Spleen (tissue), 11 donors: ENCODE results near the gene UNC45B. TPM values are rescaled to one million over a fixed set of nuclear protein-coding genes. Genes with fewer than 3 reads are reported as not detected.
"Not testable (repeated sequence)": the region's sequence is repeated elsewhere in the genome, so short reads cannot be mapped to it uniquely, and the experiment has no call there.

Source experiments
- DNase-seq: peaks from one replicate; pipeline ENCODE4 v3.0.0-alpha.2; 2020
- H3K27ac ChIP-seq, 8 donors: fragments of 200-600 bp; sonication (generic) in 7 of 8; 1 replicate in 4 of 8; 2 replicates in 4 of 8; pipeline versions ENCODE4 v1.5.0 to v1.8.0; 2016 to 2021; ENCODE audit warnings: inconsistent platforms in 4 of 8, mild to moderate bottlenecking in 4 of 8, moderate library complexity in 1 of 8
- H3K27me3 ChIP-seq, 7 donors: fragments of 200-600 bp; sonication (generic) in 6 of 7; replicated peaks in 1 of 7; 1 replicate in 4 of 7; 2 replicates in 3 of 7; pipeline versions ENCODE4 v1.5.0 to v1.8.0; 2016 to 2021; ENCODE audit warnings: inconsistent platforms in 3 of 7, mild to moderate bottlenecking in 1 of 7
- H3K36me3 ChIP-seq, 6 donors: fragments of 200-600 bp; sonication (generic) in 5 of 6; 1 replicate in 4 of 6; 2 replicates in 2 of 6; pipeline versions ENCODE4 v1.5.0 to v1.8.0; 2016 to 2021; ENCODE audit warnings: inconsistent platforms in 2 of 6
- H3K4me1 ChIP-seq, 6 donors: fragments of 200-600 bp; sonication (generic) in 5 of 6; 1 replicate in 3 of 6; 2 replicates in 3 of 6; pipeline versions ENCODE4 v1.5.0 to v1.8.0; 2016 to 2021; ENCODE audit warnings: inconsistent platforms in 3 of 6
- H3K4me3 ChIP-seq, 8 donors: fragments of 200-600 bp; sonication (generic) in 7 of 8; 1 replicate in 4 of 8; 2 replicates in 4 of 8; pipeline versions ENCODE4 v1.5.0 to v1.8.0; 2016 to 2021; ENCODE audit warnings: inconsistent platforms in 4 of 8, mild to moderate bottlenecking in 4 of 8, moderate library complexity in 2 of 8
- H3K9me3 ChIP-seq, 8 donors: fragments of 200-600 bp; sonication (generic) in 7 of 8; 1 replicate in 4 of 8; 2 replicates in 4 of 8; pipeline versions ENCODE4 v1.5.0 to v1.8.0; 2016 to 2021; ENCODE audit warnings: inconsistent platforms in 4 of 8
- CTCF ChIP-seq, 11 experiments: fragments of 200-600 bp in 7 of 11; fragments of 450-650 bp in 4 of 11; sonication (generic) in 4 of 11; IDR thresholded peaks in 8 of 11; conservative IDR thresholded peaks in 3 of 11; 1 replicate in 7 of 11; 2 replicates in 4 of 11; pipeline versions ENCODE4 v1.4.0 to v1.8.0; 2016 to 2021; ENCODE audit warnings: antibody characterized with exemption in 11 of 11, inconsistent platforms in 4 of 11, mild to moderate bottlenecking in 1 of 11
- POLR2A ChIP-seq, 3 donors: fragments of 450-650 bp; IDR thresholded peaks; one replicate each; pipeline ENCODE4 v1.5.1; 2017; ENCODE audit warnings: antibody characterized with exemption in 3 of 3, mild to moderate bottlenecking in 1 of 3
- POLR2AphosphoS5 ChIP-seq, 3 donors: sonication (generic); formaldehyde crosslinking; IDR thresholded peaks; one replicate each; pipeline ENCODE4 v1.5.1; 2017; ENCODE audit warnings: antibody characterized with exemption in 3 of 3
- WGBS, 5 donors: extraction: QIAGEN DNeasy Blood & Tissue Kit in 3 of 5; methylation state at CpG; one replicate each; pipeline versions ENCODE4 v1.1.5 to v1.1.7; 2013 to 2018; 5-methylcytosine and 5-hydroxymethylcytosine counted together
- intact Hi-C: fragments of 100-400 bp; cut with DNase I; formaldehyde crosslinking; loops from one replicate; pipeline ENCODE4 v1.15.0; 2023; ENCODE audit warnings: low total_unique reads
- polyA plus RNA-seq, 3 donors: library from polyadenylated mRNA; stranded (reverse); fragments of 200-250 nt; gene quantifications; one replicate each; pipeline ENCODE4 v1.2.1, GENCODE V29; 2013
- total RNA-seq, 7 donors: library from RNA; depleted of rRNA in 3 of 7; stranded (reverse); fragments of >200 nt in 3 of 7; fragmentation: NEBNext Ultra II Directional in 4 of 7; extraction: Animal tissue kit (Norgen Biotek cat#: 25700) in 4 of 7; gene quantifications; one replicate each; pipeline versions ENCODE4 v1.1.0 to v1.2.1, GENCODE V29; 2016 to 2021
- donor health status: healthy with polysubstance abuse.
- donor health status: DM: no; HTN: no; CAD: no; lungs with moderate emphysema.
- donor health status: DM: no; HTN: no; CAD: no.
- donor health status: Bipolar disorder and iron deficiency.
- donor health status: healthy.
- donor health status: DM: no; HTN: no; CAD: no.
- donor health status: DM: yes; HTN: yes; CAD: no.

UNC45B gene
- total and polyA plus RNA-seq, 10 donors, result 0.08 to 3.9 (median 1.8) TPM

GRCh38 chr17:35101725-35102124, 45.9 kb upstream of the UNC45B start:
- Histone ChIP-seq H3K27ac (no peak overlapping the region), H3K36me3 (peaks cover 0 to 92% (median 57%) of the 10 kb centered on the region in 6 donors), H3K27me3 (no peaks in the 10 kb centered on the region), H3K4me3 (no peak overlapping the region), H3K4me1 (peaks cover 0 to 18% (median 0%) of the 10 kb centered on the region in 6 donors), H3K9me3 (peaks cover 0 to 6% (median 0%) of the 10 kb centered on the region in 8 donors)
- 80 to 85% (median 84%) methylated on average over 2 of the region's 2 CpGs for WGBS, 5 donors
- no peak for TF ChIP-seq CTCF (IDR thresholded peaks at IDR 0.05 in 8 of 11, conservative IDR thresholded peaks at IDR 0.05 in 3 of 11)
- TF ChIP-seq POLR2AphosphoS5 (IDR thresholded peaks at IDR 0.05), result no peak
- no peak for TF ChIP-seq POLR2A (IDR thresholded peaks at IDR 0.05)
- intact Hi-C loops, result no loop called here
- DNase-seq, result no peak

GRCh38 chr17:35103271-35103670, 44.3 kb upstream of the UNC45B start:
- Histone ChIP-seq H3K9me3 (peaks cover 0 to 6% (median 0%) of the 10 kb centered on the region in 8 donors), H3K36me3 (peaks cover 0 to 97% (median 60%) of the 10 kb centered on the region in 6 donors), H3K27me3 (no peaks in the 10 kb centered on the region), H3K27ac (no peak overlapping the region), H3K4me1 (peaks cover 0 to 18% (median 0%) of the 10 kb centered on the region in 6 donors), H3K4me3 (no peak overlapping the region)
- WGBS, 5 donors, result 85 to 99% (median 90%) methylated on average over 4 to 5 of the region's 5 CpGs
- no peak for TF ChIP-seq POLR2A (IDR thresholded peaks at IDR 0.05)
- TF ChIP-seq POLR2AphosphoS5 (IDR thresholded peaks at IDR 0.05), result no peak
- TF ChIP-seq CTCF (IDR thresholded peaks at IDR 0.05 in 8 of 11, conservative IDR thresholded peaks at IDR 0.05 in 3 of 11), result no peak
- DNase-seq, result no peak
- intact Hi-C loops, result no loop called here

GRCh38 chr17:35104844-35105450, 42.7 kb upstream of the UNC45B start:
- no peaks in the 10 kb centered on the region for H3K27me3 ChIP-seq
- no peak overlapping the region for H3K4me3 ChIP-seq
- no peak overlapping the region for H3K27ac ChIP-seq
- H3K36me3 ChIP-seq, result peaks cover 0 to 80% (median 53%) of the 10 kb centered on the region in 6 donors
- peaks cover 0 to 2% (median 0%) of the 10 kb centered on the region in 6 donors for H3K4me1 ChIP-seq
- no peak for DNase-seq
- TF ChIP-seq CTCF (IDR thresholded peaks at IDR 0.05 in 8 of 11, conservative IDR thresholded peaks at IDR 0.05 in 3 of 11), result no peak
- TF ChIP-seq POLR2A (IDR thresholded peaks at IDR 0.05), result no peak
- TF ChIP-seq POLR2AphosphoS5 (IDR thresholded peaks at IDR 0.05), result no peak
- 94 to 98% (median 96%) methylated on average over 5 of the region's 5 CpGs for WGBS, 5 donors
- peaks cover 0 to 6% (median 0%) of the 10 kb centered on the region in 8 donors for H3K9me3 ChIP-seq
- intact Hi-C loops, result no loop called here

GRCh38 chr17:35110791-35111190, 36.8 kb upstream of the UNC45B start:
- WGBS, 5 donors, result 92 to 98% (median 96%) methylated on average over 17 of the region's 17 CpGs
- H3K27ac ChIP-seq, H3K4me3 ChIP-seq, intact Hi-C loops, H3K4me1 ChIP-seq, DNase-seq, H3K27me3 ChIP-seq, H3K9me3 ChIP-seq: not testable (repeated sequence)
- H3K36me3 ChIP-seq, result peaks cover 0 to 44% (median 12%) of the 10 kb centered on the region in 6 donors
